H1 (cell line): ENCODE results near the gene RNASE12. TPM values are rescaled to one million over a fixed set of nuclear protein-coding genes. Genes with fewer than 3 reads are reported as not detected.

Source experiments
- CTCF ChIA-PET: fragments of 300-600 bp; sonication (Branson Sonifier 250); formaldehyde crosslinking; loops from one replicate; lab custom pipeline; 2021; ENCODE audit not compliant: partially characterized antibody; lab: Charles Lee
- POLR2A ChIA-PET: fragments of 300-600 bp; sonication (Branson Sonifier 250); formaldehyde crosslinking; loops from one replicate; lab custom pipeline; 2021; ENCODE audit warnings: inconsistent platforms; ENCODE audit not compliant: partially characterized antibody; lab: Charles Lee
- DNase-seq, 2 experiments: peaks; one replicate each; pipeline versions ENCODE4 v3.0.0 to v3.0.0-alpha.2; 2010 to 2022; ENCODE audit warnings: low spot score in 2 of 2, low read depth in 1 of 2, mixed read lengths in 1 of 2
- FAIRE-seq: peaks from 2 replicates; lab custom pipeline; 2011; peaks lifted over from hg19 to GRCh38; lab: Jason Lieb, UNC
- H2AFZ ChIP-seq: 2 replicates; pipeline ENCODE4 v1.8.1; 2012; ENCODE audit warnings: low read length, inconsistent platforms
- H2AK5ac ChIP-seq: 2 replicates; pipeline ENCODE4 v1.6.1; 2013; ENCODE audit warnings: low read depth, low read length
- H2BK120ac ChIP-seq: replicated peaks from 2 replicates; pipeline ENCODE3; 2013; ENCODE audit warnings: low read depth, low read length, inconsistent platforms
- H2BK12ac ChIP-seq: 2 replicates; pipeline ENCODE4 v1.6.1; 2013; ENCODE audit warnings: low read depth, low read length
- H2BK15ac ChIP-seq: 2 replicates; pipeline ENCODE4 v1.6.1; 2013; ENCODE audit warnings: low read length
- H2BK20ac ChIP-seq: 2 replicates; pipeline ENCODE4 v1.6.1; 2013; ENCODE audit warnings: low read length
- H2BK5ac ChIP-seq: 2 replicates; pipeline ENCODE4 v1.6.1; 2013; ENCODE audit warnings: low read depth, low read length
- H3K14ac ChIP-seq: 2 replicates; pipeline ENCODE4 v1.6.1; 2013; ENCODE audit warnings: inconsistent platforms; ENCODE audit not compliant: insufficient read length
- H3K18ac ChIP-seq: 2 replicates; pipeline ENCODE4 v1.6.1; 2013; ENCODE audit warnings: low read length; ENCODE audit errors: extremely low read depth
- H3K23ac ChIP-seq: 2 replicates; pipeline ENCODE4 v1.6.1; 2013; ENCODE audit warnings: inconsistent platforms; ENCODE audit not compliant: insufficient read length
- H3K23me2 ChIP-seq: 2 replicates; pipeline ENCODE4 v1.6.1; 2013; ENCODE audit warnings: low read depth, low read length
- H3K27ac ChIP-seq: 2 replicates; pipeline ENCODE4 v1.6.1; 2011; ENCODE audit warnings: low read depth, low read length, inconsistent platforms
- H3K27me3 ChIP-seq, 4 experiments: replicated peaks in 1 of 4; 1 replicate in 1 of 4; 2 replicates in 3 of 4; pipeline versions ENCODE4 v1.6.1 to v1.8.1; 2011 to 2013; ENCODE audit warnings: low read length in 3 of 4, mild to moderate bottlenecking in 3 of 4, inconsistent platforms in 2 of 4, mixed read lengths in 2 of 4, moderate library complexity in 1 of 4; ENCODE audit not compliant: control insufficient read depth in 3 of 4, insufficient read depth in 3 of 4; ENCODE audit errors: extremely low read depth in 1 of 4
- H3K36me3 ChIP-seq, 4 experiments: 2 replicates each; pipeline versions ENCODE4 v1.6.1 to v1.8.1; 2011 to 2013; ENCODE audit warnings: mild to moderate bottlenecking in 4 of 4, low read length in 3 of 4, moderate library complexity in 2 of 4, control low read depth in 1 of 4, inconsistent platforms in 1 of 4; ENCODE audit not compliant: insufficient read depth in 4 of 4, control insufficient read depth in 2 of 4
- H3K4ac ChIP-seq: replicated peaks from 2 replicates; pipeline ENCODE3; 2013; ENCODE audit warnings: low read length, low read depth, mixed read lengths, inconsistent platforms; ENCODE audit not compliant: insufficient read length
- H3K4me1 ChIP-seq, 4 experiments: replicated peaks in 1 of 4; 1 replicate in 1 of 4; 2 replicates in 3 of 4; pipeline versions ENCODE4 v1.6.1 to v1.8.1; 2011 to 2013; ENCODE audit warnings: low read length in 3 of 4, inconsistent platforms in 2 of 4, mixed read lengths in 1 of 4; ENCODE audit not compliant: insufficient read depth in 4 of 4, control insufficient read depth in 3 of 4
- H3K4me2 ChIP-seq, 2 experiments: 2 replicates each; pipeline versions ENCODE4 v1.6.1 to v1.8.1; 2011 to 2013; ENCODE audit warnings: low read depth in 2 of 2, low read length in 2 of 2, control low read depth in 1 of 2, inconsistent platforms in 1 of 2, mild to moderate bottlenecking in 1 of 2; ENCODE audit not compliant: insufficient read depth in 1 of 2
- H3K4me3 ChIP-seq, 4 experiments: fragments of 200-600, 300-600 bp in 1 of 4; sonication (generic), shearing (Covaris generic), sonication (Bioruptor Twin) in 1 of 4; 2 replicates each; pipeline versions ENCODE4 v1.5.1 to v1.8.1; 2011 to 2016; ENCODE audit warnings: low read length in 4 of 4, low read depth in 3 of 4, control low read depth in 2 of 4, inconsistent platforms in 2 of 4, mild to moderate bottlenecking in 2 of 4, mixed read lengths in 1 of 4, moderate library complexity in 1 of 4; ENCODE audit not compliant: insufficient read depth in 2 of 4; ENCODE audit errors: extremely low read depth in 1 of 4
- H3K56ac ChIP-seq: replicated peaks from 2 replicates; pipeline ENCODE3; 2013; ENCODE audit warnings: low read depth, mild to moderate bottlenecking, mixed read lengths, low read length, inconsistent platforms; ENCODE audit not compliant: insufficient read length
- H3K79me1 ChIP-seq: 2 replicates; pipeline ENCODE4 v1.6.1; 2013; ENCODE audit warnings: low read depth, low read length, control low read depth
- H3K79me2 ChIP-seq, 2 experiments: 2 replicates each; pipeline versions ENCODE4 v1.6.1 to v1.8.1; 2012 to 2013; ENCODE audit warnings: low read length in 2 of 2, mild to moderate bottlenecking in 2 of 2, inconsistent platforms in 1 of 2; ENCODE audit not compliant: insufficient read depth in 2 of 2, control insufficient read depth in 1 of 2
- H3K9ac ChIP-seq, 4 experiments: replicated peaks in 1 of 4; 1 replicate in 1 of 4; 2 replicates in 3 of 4; pipeline versions ENCODE4 v1.6.1 to v1.8.1; 2011 to 2013; ENCODE audit warnings: low read depth in 3 of 4, low read length in 3 of 4, control low read depth in 2 of 4, mild to moderate bottlenecking in 2 of 4, moderate library complexity in 2 of 4, inconsistent platforms in 1 of 4; ENCODE audit errors: extremely low read depth in 1 of 4
- H3K9me3 ChIP-seq, 2 experiments: 2 replicates each; pipeline versions ENCODE4 v1.6.1 to v1.8.1; 2012 to 2013; ENCODE audit warnings: mild to moderate bottlenecking in 2 of 2, moderate library complexity in 2 of 2, control low read depth in 1 of 2, inconsistent platforms in 1 of 2, low read depth in 1 of 2, low read length in 1 of 2, mixed read lengths in 1 of 2; ENCODE audit not compliant: insufficient read depth in 2 of 2
- H4K20me1 ChIP-seq, 2 experiments: replicated peaks in 1 of 2; 2 replicates each; pipeline versions ENCODE3 to v1.8.1; 2011 to 2013; ENCODE audit warnings: inconsistent platforms in 2 of 2, low read length in 2 of 2, mild to moderate bottlenecking in 1 of 2; ENCODE audit not compliant: insufficient read depth in 2 of 2, control insufficient read depth in 1 of 2
- H4K5ac ChIP-seq: 2 replicates; pipeline ENCODE4 v1.6.1; 2013; ENCODE audit warnings: low read length, low read depth, mixed read lengths, inconsistent platforms; ENCODE audit not compliant: insufficient read length
- H4K8ac ChIP-seq: 2 replicates; pipeline ENCODE4 v1.8.0; 2013; ENCODE audit warnings: mild to moderate bottlenecking, moderate library complexity, low read length, inconsistent platforms; ENCODE audit not compliant: insufficient read depth; ENCODE audit errors: extremely low read depth
- H4K91ac ChIP-seq: replicated peaks from 2 replicates; pipeline ENCODE3; 2013; ENCODE audit warnings: low read length, mixed read lengths, inconsistent platforms; ENCODE audit not compliant: insufficient read length
- BCL11A ChIP-seq, 2 experiments: IDR thresholded peaks; one replicate each; pipeline ENCODE4 v1.6.1; 2011; ENCODE audit warnings: low read depth in 2 of 2, low read length in 2 of 2, mild to moderate bottlenecking in 2 of 2
- BRCA1 ChIP-seq: IDR thresholded peaks from 2 replicates; pipeline ENCODE4 v1.6.1; 2012; ENCODE audit warnings: low read depth, low read length, improper control_type of control experiment
- WGBS, 2 experiments: shearing (Covaris generic) in 1 of 2; methylation state at CpG; one replicate each; pipeline versions ENCODE4 v1.1.6 to v1.1.7; 2013 to 2015; ENCODE audit warnings: low lambda C conversion rate in 2 of 2, mixed read lengths in 2 of 2, inconsistent platforms in 1 of 2, low coverage in 1 of 2, missing lambda C conversion rate in 1 of 2; ENCODE audit not compliant: insufficient replicate concordance in 2 of 2, insufficient coverage in 1 of 2, insufficient read length in 1 of 2; ENCODE audit errors: extremely low coverage in 1 of 2, missing lambda C conversion rate in 1 of 2; 5-methylcytosine and 5-hydroxymethylcytosine counted together
- polyA plus RNA-seq, 7 experiments: library from polyadenylated mRNA; depleted of rRNA in 3 of 7; stranded (reverse) in 5 of 7; unstranded in 2 of 7; fragments of >200 nt in 5 of 7; fragments of 200-250 nt in 2 of 7; gene quantifications; 1 replicate in 5 of 7; 2 replicates in 1 of 7; 4 replicates in 1 of 7; pipeline versions ENCODE4 v1.2.1 to v1.2.3, GENCODE V29; 2011 to 2013; ENCODE audit warnings: missing spikeins in 2 of 7, mixed read lengths in 2 of 7
- total RNA-seq: library from RNA; stranded (reverse); fragmentation: NEBNext Ultra II Directional; extraction: Animal tissue kit (Norgen Biotek cat#: 25700); gene quantifications from 2 replicates; pipeline ENCODE4 v1.2.1, GENCODE V29; 2021
- TF ChIP-seq, protein P1 (sequence below): IDR thresholded peaks from 2 replicates; pipeline ENCODE4 v1.6.1; 2011; ENCODE audit warnings: low read depth, mild to moderate bottlenecking, low read length; ENCODE audit not compliant: insufficient read depth

Gene RNASE12
- total and polyA plus RNA-seq, 2 of the 8 experiments (the other 6 are each of a cell fraction or from before 2014, with no cell fraction given), result not detected

DNA sequence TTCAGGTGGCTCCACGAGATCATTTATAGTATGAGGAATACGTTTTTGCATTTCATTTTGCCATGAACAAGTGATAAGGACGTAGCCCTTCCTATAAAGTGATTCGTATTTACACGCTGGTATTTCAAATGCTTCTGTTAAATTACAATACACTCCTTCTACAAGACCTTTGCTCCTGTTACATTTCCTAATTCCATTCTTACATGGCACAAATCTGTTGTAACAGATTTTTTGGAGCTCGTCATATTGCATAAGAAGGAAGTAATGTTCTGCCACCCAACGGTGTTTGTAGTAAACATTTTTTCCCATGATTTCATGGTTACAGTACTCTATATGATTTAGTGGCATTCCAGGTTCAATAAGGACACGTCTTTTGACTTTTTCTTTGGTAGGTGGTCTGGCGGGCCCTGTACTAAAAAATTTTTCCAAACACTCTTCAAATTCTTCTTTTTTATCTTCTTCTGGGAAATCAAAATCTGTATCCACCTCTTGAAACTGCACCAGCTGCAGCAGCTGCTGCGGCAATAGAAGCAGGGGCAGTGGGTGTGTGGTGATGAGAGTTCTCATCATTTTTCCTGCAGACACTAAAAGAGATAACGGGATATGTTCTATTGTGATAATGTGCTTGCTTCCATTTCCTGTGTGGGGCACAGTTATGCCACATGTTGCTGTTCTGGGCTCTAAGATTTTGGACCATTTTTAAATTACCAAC lies 34.5 kb downstream of the RNASE12 start:
- Histone ChIP-seq H3K23ac (no peak overlapping the region), H2AK5ac (no peak overlapping the region), H4K91ac (no peak overlapping the region), H4K8ac (no peak overlapping the region), H3K79me1 (no peaks in the 10 kb centered on the region), H4K20me1 (no peaks in the 10 kb centered on the region), H3K23me2 (no peaks in the 10 kb centered on the region; the same call in 1 of the 2 replicates), H2AFZ (no peak overlapping the region), H2BK15ac (no peak overlapping the region), H3K27ac (no peak overlapping the region), H3K14ac (no peak overlapping the region), H3K9me3 (no peaks in the 10 kb centered on the region), H2BK5ac (no peak overlapping the region), H3K79me2 (no peaks in the 10 kb centered on the region), H3K36me3 (no peaks in the 10 kb centered on the region), H2BK120ac (no peak overlapping the region), H3K4me1 (peaks cover 2 to 10% (median 5%) of the 10 kb centered on the region in 4 experiments; a peak in 5 of 7 replicates), H3K27me3 (no peaks in the 10 kb centered on the region), H3K18ac (no peak overlapping the region), H4K5ac (no peak overlapping the region), H3K4ac (no peak overlapping the region), H2BK20ac (no peak overlapping the region; the same call in 1 of the 2 replicates), H3K56ac (no peak overlapping the region), H3K9ac (no peak overlapping the region), H3K4me3 (no peak overlapping the region), H3K4me2 (no peak overlapping the region), H2BK12ac (no peak overlapping the region)
- no peak for FAIRE-seq
- ChIA-PET POLR2A (no interaction called here), CTCF (interaction anchor here (1.3 kb wide), 1 partner anchor 34 kb away, joined by 3 read pairs; no protein-coding TSS in a partner anchor)
- DNase-seq, result no peak
- 90% methylated on average over 11 of the region's 11 CpGs; no CpG with 5 or more reads in 1 of the 2 experiments for WGBS, 2 experiments
- no peak for TF ChIP-seq BRCA1
- no peak for TF ChIP-seq BCL11A (IDR thresholded peaks at IDR 0.05; ENCODE audit: low read depth in 2 of 2, low read length in 2 of 2)
- TF ChIP-seq, protein P1, sequence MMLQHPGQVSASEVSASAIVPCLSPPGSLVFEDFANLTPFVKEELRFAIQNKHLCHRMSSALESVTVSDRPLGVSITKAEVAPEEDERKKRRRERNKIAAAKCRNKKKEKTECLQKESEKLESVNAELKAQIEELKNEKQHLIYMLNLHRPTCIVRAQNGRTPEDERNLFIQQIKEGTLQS, result no peak
